Measurements from ENCODE around the gene PLXNC1. TPM values are rescaled to one million over a fixed set of nuclear protein-coding genes. Genes with fewer than 3 reads are reported as not detected.

Gene PLXNC1
- total RNA-seq, 2 experiments from 2014 or later = 5.7 to 6.2 TPM

DNA sequence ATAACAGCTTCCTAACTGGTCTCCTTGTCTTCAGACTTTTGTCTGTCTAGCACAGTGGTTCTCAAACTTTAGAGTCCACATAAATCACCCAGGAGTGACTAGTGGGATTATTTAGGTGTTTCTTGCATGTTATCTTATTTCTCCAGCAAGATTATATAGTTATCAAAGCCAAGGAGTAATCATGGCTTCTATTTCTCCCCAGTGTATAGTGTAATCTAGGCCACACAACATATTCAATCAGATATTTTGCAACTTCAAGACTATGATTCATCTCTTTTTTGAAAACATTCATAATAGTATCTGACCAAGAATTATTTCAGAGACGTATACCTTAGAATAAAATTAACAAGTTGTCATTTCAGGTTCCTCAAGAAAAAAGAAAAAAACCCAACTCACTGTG, 179.4 kb downstream of the PLXNC1 start:
- H3K27me3 Mint-ChIP-seq = no peaks in the 10 kb centered on the region
- H3K4me3 Mint-ChIP-seq = no peak overlapping the region
- H3K27ac Mint-ChIP-seq = no peak overlapping the region
- no peak for DNase-seq
- ChIA-PET CTCF (interaction anchor here (0.6 to 2.2 kb wide), 2 partner anchors 23 to 132 kb away, joined by 3 to 5 read pairs; no protein-coding TSS in a partner anchor), POLR2A (interaction anchor here (1.3 to 2.1 kb wide), 2 partner anchors 59 to 119 kb away, joined by 5 to 8 read pairs; no protein-coding TSS in a partner anchor)
- H3K36me3 Mint-ChIP-seq = peaks cover 62% of the 10 kb centered on the region
- intact Hi-C loops (cut with micrococcal nuclease) = loop anchor here (1.0 to 5.0 kb wide), 7 partner anchors 44 to 314 kb away; partner anchors contain the start of gene PLXNC1
- H3K9me3 Mint-ChIP-seq = no peaks in the 10 kb centered on the region
- H3K4me1 Mint-ChIP-seq (ENCODE audit: low read depth) = peaks cover 24% of the 10 kb centered on the region

GRCh38 chr12:94329366-94329765, 181.0 kb downstream of the PLXNC1 start:
- H3K9me3 Mint-ChIP-seq = no peaks in the 10 kb centered on the region
- ChIA-PET POLR2A (no interaction called here), CTCF (interaction anchor here (2.2 kb wide), 1 partner anchor 24 kb away, joined by 5 read pairs; no protein-coding TSS in a partner anchor)
- H3K36me3 Mint-ChIP-seq = peaks cover 59% of the 10 kb centered on the region
- no peak for DNase-seq
- no peak overlapping the region for H3K4me3 Mint-ChIP-seq
- H3K4me1 Mint-ChIP-seq (ENCODE audit: low read depth) = peaks cover 24% of the 10 kb centered on the region
- no peaks in the 10 kb centered on the region for H3K27me3 Mint-ChIP-seq
- intact Hi-C loops (cut with micrococcal nuclease) = loop anchor here (5.0 kb wide), 3 partner anchors 98 to 313 kb away; no protein-coding TSS in a partner anchor
- no peak overlapping the region for H3K27ac Mint-ChIP-seq

- Mint-ChIP-seq H3K27ac (no peak overlapping the region), H3K9me3 (no peaks in the 10 kb centered on the region), H3K27me3 (no peaks in the 10 kb centered on the region), H3K4me1 (ENCODE audit: low read depth) (no peaks in the 10 kb centered on the region), H3K36me3 (peaks cover 29% of the 10 kb centered on the region), H3K4me3 (no peak overlapping the region)
- ChIA-PET POLR2A (no interaction called here), CTCF (no interaction called here)
- intact Hi-C loops (cut with micrococcal nuclease) = no loop called here
- DNase-seq = no peak
Measured at GRCh38 chr12:94333396-94333795, 185.0 kb downstream of the PLXNC1 start.

GRCh38 chr12:94336211-94336925, 188.0 kb downstream of the PLXNC1 start:
- no peaks in the 10 kb centered on the region for H3K27me3 Mint-ChIP-seq
- intact Hi-C loops (cut with micrococcal nuclease) = no loop called here
- no peak overlapping the region for H3K27ac Mint-ChIP-seq
- no peaks in the 10 kb centered on the region for H3K4me1 Mint-ChIP-seq (ENCODE audit: low read depth)
- H3K4me3 Mint-ChIP-seq = no peak overlapping the region
- ChIA-PET CTCF (no interaction called here), POLR2A (no interaction called here)
- no peak for DNase-seq
- peaks cover 20% of the 10 kb centered on the region for H3K36me3 Mint-ChIP-seq
- H3K9me3 Mint-ChIP-seq = no peaks in the 10 kb centered on the region

DNA sequence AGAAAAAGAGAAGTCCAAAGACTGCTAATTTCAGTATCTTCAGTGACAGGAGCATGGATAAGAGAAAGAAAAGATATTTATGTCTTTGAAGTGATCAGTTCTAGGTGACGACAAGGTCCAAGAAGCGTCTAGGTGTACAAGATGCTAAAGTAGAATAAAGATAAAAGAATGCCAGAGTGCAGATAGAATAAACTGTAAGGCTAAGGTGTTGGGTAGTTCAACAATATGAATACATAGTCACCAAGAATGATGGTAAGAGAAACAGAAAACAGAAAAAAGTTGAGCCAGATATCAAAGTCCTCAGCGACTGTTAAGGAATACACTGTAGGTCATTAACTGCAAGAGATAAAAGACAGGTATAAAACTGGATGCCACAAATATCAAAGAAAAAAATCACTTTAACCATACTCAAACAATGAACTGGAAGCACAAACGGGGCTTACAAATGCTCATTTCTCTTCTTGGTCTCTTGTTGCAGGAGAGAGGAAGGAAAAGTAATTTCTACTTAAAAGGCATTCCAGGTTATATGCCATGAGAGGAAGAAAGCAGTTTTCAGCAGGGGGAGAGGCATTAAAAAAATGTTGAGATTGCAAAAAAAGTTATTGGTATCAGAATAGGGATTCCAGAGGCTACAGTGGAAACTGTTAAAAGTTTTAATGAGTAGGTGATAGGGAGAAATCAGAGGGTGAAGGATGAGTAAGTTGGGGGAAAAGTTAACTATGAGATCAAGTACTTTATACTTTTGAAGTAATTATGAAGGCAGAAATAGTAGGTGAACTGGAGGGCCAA, 189.8 kb downstream of the PLXNC1 start:
- Mint-ChIP-seq H3K36me3 (peaks cover 19% of the 10 kb centered on the region), H3K9me3 (peaks cover 2% of the 10 kb centered on the region), H3K4me1 (ENCODE audit: low read depth) (no peaks in the 10 kb centered on the region), H3K4me3 (no peak overlapping the region), H3K27me3 (no peaks in the 10 kb centered on the region), H3K27ac (no peak overlapping the region)
- no peak for DNase-seq
- CTCF ChIA-PET = no interaction called here
- POLR2A ChIA-PET = no interaction called here
- intact Hi-C loops (cut with micrococcal nuclease) = no loop called here

- no peak overlapping the region for H3K4me3 Mint-ChIP-seq
- peaks cover 2% of the 10 kb centered on the region for H3K9me3 Mint-ChIP-seq
- ChIA-PET POLR2A (no interaction called here), CTCF (no interaction called here)
- H3K27ac Mint-ChIP-seq = no peak overlapping the region
- intact Hi-C loops (cut with micrococcal nuclease) = no loop called here
- no peaks in the 10 kb centered on the region for H3K4me1 Mint-ChIP-seq (ENCODE audit: low read depth)
- H3K27me3 Mint-ChIP-seq = no peaks in the 10 kb centered on the region
- peaks cover 25% of the 10 kb centered on the region for H3K36me3 Mint-ChIP-seq
- DNase-seq = no peak
Measured at GRCh38 chr12:94340573-94340972, 192.2 kb downstream of the PLXNC1 start.

DNA sequence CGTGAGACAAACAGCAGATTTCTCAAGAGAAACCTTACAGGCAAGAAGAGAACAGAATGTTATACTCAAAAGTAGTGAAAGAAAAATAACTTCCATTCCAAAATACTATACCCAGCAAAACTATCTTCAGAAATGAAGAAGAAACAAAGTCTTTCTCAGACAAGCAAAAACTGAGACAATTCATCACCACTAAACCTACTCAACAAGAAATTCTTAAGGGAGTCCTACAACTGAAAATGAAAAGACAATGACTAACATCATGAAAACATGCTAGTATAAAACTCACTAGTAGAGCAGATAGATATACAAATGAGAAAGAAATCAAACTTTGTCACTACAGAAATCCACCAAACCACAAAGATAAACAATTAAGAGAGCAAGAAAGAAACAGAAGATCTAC, 204.8 kb downstream of the PLXNC1 start:
- H3K36me3 Mint-ChIP-seq = peaks cover 87% of the 10 kb centered on the region
- CTCF ChIA-PET = no interaction called here
- H3K4me1 Mint-ChIP-seq (ENCODE audit: low read depth) = peaks cover 6% of the 10 kb centered on the region
- intact Hi-C loops (cut with micrococcal nuclease) = no loop called here
- H3K9me3 Mint-ChIP-seq = peaks cover 78% of the 10 kb centered on the region
- no peak overlapping the region for H3K27ac Mint-ChIP-seq
- no peaks in the 10 kb centered on the region for H3K27me3 Mint-ChIP-seq
- DNase-seq = no peak
- POLR2A ChIA-PET = no interaction called here
- no peak overlapping the region for H3K4me3 Mint-ChIP-seq

Measured in activated CD4-positive, alpha-beta memory T cell treated with anti-CD3 and anti-CD28 coated beads for 36 hours (primary cell).